IPS DF 6.9 (cell line): Measurements from ENCODE around the gene ERLEC1.
A peak's percentile ranks its signal among the peaks of the same experiment; 100 is the strongest.

ENCODE experiments used
- DNase-seq: peaks from one replicate; pipeline ENCODE4 v3.0.0-alpha.2; 2013; ENCODE audit warnings: low read depth, low spot score
- H3K27ac ChIP-seq: one replicate; pipeline ENCODE4 v1.5.1; 2013; ENCODE audit warnings: low read length, control low read depth
- H3K27me3 ChIP-seq: 2 replicates; pipeline ENCODE4 v1.6.1; 2013; ENCODE audit warnings: mild to moderate bottlenecking, low read length; ENCODE audit not compliant: control insufficient read depth, insufficient read depth
- H3K36me3 ChIP-seq: 2 replicates; pipeline ENCODE4 v1.6.1; 2013; ENCODE audit warnings: low read length; ENCODE audit not compliant: control insufficient read depth, insufficient read depth
- H3K4me1 ChIP-seq: 2 replicates; pipeline ENCODE4 v1.6.1; 2013; ENCODE audit warnings: low read length; ENCODE audit not compliant: control insufficient read depth, insufficient read depth
- H3K4me3 ChIP-seq: 2 replicates; pipeline ENCODE4 v1.5.1; 2013; ENCODE audit warnings: mild to moderate bottlenecking, low read length
- H3K9me3 ChIP-seq: 2 replicates; pipeline ENCODE4 v1.6.1; 2013; ENCODE audit warnings: low read length, inconsistent platforms; ENCODE audit not compliant: control insufficient read depth, insufficient read depth
- WGBS: extraction: QIAGEN DNeasy Blood & Tissue Kit; methylation state at CpG from one replicate; pipeline ENCODE4 v1.1.7; 2013; ENCODE audit warnings: mixed read lengths, missing lambda C conversion rate; ENCODE audit not compliant: insufficient read length, insufficient coverage; 5-methylcytosine and 5-hydroxymethylcytosine counted together

ERLEC1 gene

GRCh38 chr2:53859206-53860181 lies 72.7 kb downstream of the ERLEC1 start, which contains the start of gene GPR75:
TSS of gene GPR75 (minus strand) at chr2:53859967. CDS start at chr2:53854756, 5,211 bp downstream.
- Histone ChIP-seq H3K4me3 (peak within 1 kb of the TSS; percentile 52; the same call in 1 of the 2 replicates), H3K4me1 (no peaks in the 10 kb centered on the region), H3K27me3 (no peaks in the 10 kb centered on the region), H3K9me3 (no peaks in the 10 kb centered on the region), H3K27ac (no peak within 1 kb of the TSS), H3K36me3 (peaks cover 4% of the 10 kb centered on the region; the same call in 1 of the 2 replicates)
- WGBS: no CpG with 5 or more reads among the region's 72 CpGs
- DNase-seq: no peak

- Histone ChIP-seq H3K9me3 (no peaks in the 10 kb centered on the region), H3K27ac (no peak overlapping the region)
- WGBS: no CpG with 5 or more reads among the region's 5 CpGs
Measured at GRCh38 chr2:53861824-53862223, 75.0 kb downstream of the ERLEC1 start.

DNA sequence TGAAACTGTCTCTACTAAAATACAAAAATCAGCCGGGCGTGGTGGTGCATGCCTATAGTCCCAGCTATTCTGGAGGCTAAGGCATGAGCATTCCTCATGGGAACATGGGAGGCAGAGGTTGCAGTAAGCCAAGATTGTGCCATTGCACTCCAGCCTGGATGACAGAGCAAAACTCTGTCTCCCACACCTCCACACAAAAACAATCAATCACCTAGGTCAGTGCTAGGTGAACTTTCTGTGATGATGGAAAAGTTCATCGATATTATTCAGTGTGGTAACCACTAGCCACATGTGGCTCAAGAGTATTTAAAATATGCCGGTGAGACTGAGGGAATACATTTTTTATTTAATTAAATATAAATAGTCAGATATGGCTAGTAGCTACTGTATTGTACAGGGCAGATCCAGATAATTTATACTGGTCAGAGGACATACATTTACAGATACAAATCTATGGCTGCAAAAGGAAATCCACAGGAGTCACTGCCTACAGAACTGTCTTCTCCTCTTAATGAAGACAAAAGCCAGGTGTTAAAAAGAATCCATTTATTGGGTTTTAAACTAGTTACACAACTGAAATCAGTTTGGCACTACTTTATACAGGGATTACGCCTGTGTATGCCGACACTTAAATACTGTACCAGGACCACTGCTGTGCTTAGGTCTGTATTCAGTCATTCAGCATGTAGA lies 76.8 kb downstream of the ERLEC1 start:
- WGBS: no CpG with 5 or more reads among the region's 6 CpGs
- no peaks in the 10 kb centered on the region for H3K4me1 ChIP-seq

More at GRCh38 chr2:53861824-53862223, 75.0 kb downstream of the ERLEC1 start:
- Histone ChIP-seq H3K4me3 (no peak overlapping the region), H3K36me3 (peaks cover 4% of the 10 kb centered on the region; the same call in 1 of the 2 replicates), H3K27me3 (no peaks in the 10 kb centered on the region), H3K4me1 (no peaks in the 10 kb centered on the region)
- no peak for DNase-seq

GRCh38 chr2:53865264-53865663 lies 78.4 kb downstream of the ERLEC1 start:
- no peak overlapping the region for H3K27ac ChIP-seq
- no peaks in the 10 kb centered on the region for H3K4me1 ChIP-seq
- no peak overlapping the region for H3K4me3 ChIP-seq
- H3K9me3 ChIP-seq: no peaks in the 10 kb centered on the region
- H3K27me3 ChIP-seq: no peaks in the 10 kb centered on the region
- peaks cover 4% of the 10 kb centered on the region; the same call in 1 of the 2 replicates for H3K36me3 ChIP-seq
- no CpG with 5 or more reads among the region's 2 CpGs for WGBS
- no peak for DNase-seq

More for the DNA sequence above, 76.8 kb downstream of the ERLEC1 start:
- no peak for DNase-seq
- H3K4me3 ChIP-seq: no peak overlapping the region
- no peaks in the 10 kb centered on the region for H3K27me3 ChIP-seq
- H3K27ac ChIP-seq: no peak overlapping the region
- H3K36me3 ChIP-seq: peaks cover 4% of the 10 kb centered on the region; the same call in 1 of the 2 replicates
- no peaks in the 10 kb centered on the region for H3K9me3 ChIP-seq

GRCh38 chr2:53865962-53866361 lies 79.1 kb downstream of the ERLEC1 start:
- Histone ChIP-seq H3K9me3 (no peaks in the 10 kb centered on the region), H3K4me3 (no peak overlapping the region), H3K4me1 (no peaks in the 10 kb centered on the region), H3K27ac (no peak overlapping the region), H3K36me3 (peaks cover 4% of the 10 kb centered on the region; the same call in 1 of the 2 replicates), H3K27me3 (no peaks in the 10 kb centered on the region)
- DNase-seq: no peak
- no CpG with 5 or more reads among the region's 5 CpGs for WGBS

GRCh38 chr2:53867169-53867568 lies 80.3 kb downstream of the ERLEC1 start:
- peaks cover 4% of the 10 kb centered on the region; the same call in 1 of the 2 replicates for H3K36me3 ChIP-seq
- H3K27ac ChIP-seq: no peak overlapping the region
- no peak overlapping the region for H3K4me3 ChIP-seq
- no peaks in the 10 kb centered on the region for H3K4me1 ChIP-seq
- no peak for DNase-seq
- WGBS: no CpG with 5 or more reads among the region's 5 CpGs
- no peaks in the 10 kb centered on the region for H3K27me3 ChIP-seq
- H3K9me3 ChIP-seq: no peaks in the 10 kb centered on the region

GRCh38 chr2:53867773-53868172 lies 80.9 kb downstream of the ERLEC1 start:
- Histone ChIP-seq H3K27me3 (no peaks in the 10 kb centered on the region), H3K4me3 (no peak overlapping the region), H3K36me3 (peaks cover 4% of the 10 kb centered on the region; the same call in 1 of the 2 replicates), H3K27ac (no peak overlapping the region), H3K4me1 (no peaks in the 10 kb centered on the region), H3K9me3 (no peaks in the 10 kb centered on the region)
- DNase-seq: no peak
- no CpG with 5 or more reads among the region's 2 CpGs for WGBS
